NCI-H187 (cell line): Measurements from ENCODE around the gene RASGRF1.
"Not testable (repeated sequence)": the region's sequence is repeated elsewhere in the genome, so short reads cannot be mapped to it uniquely, and the experiment has no call there.

Experiments
- DNase-seq, 2 experiments: peaks; one replicate each; lab custom pipeline; 2025; lab: John Stamatoyannopoulos, UW

RASGRF1 gene

GRCh38 chr15:78931439-78932257 is 158.9 kb downstream of the RASGRF1 start:
- DNase-seq, result no peak

GRCh38 chr15:78930577-78931388 is 159.8 kb downstream of the RASGRF1 start:
- no peak for DNase-seq

GRCh38 chr15:78929536-78930264 is 160.9 kb downstream of the RASGRF1 start:
- no peak for DNase-seq

- no peak for DNase-seq
Measured at GRCh38 chr15:78928616-78929093, 161.9 kb downstream of the RASGRF1 start.

GRCh38 chr15:78928176-78928575 is 162.4 kb downstream of the RASGRF1 start:
- not testable (repeated sequence) for DNase-seq

- no peak for DNase-seq
Measured at GRCh38 chr15:78927077-78927790, 163.3 kb downstream of the RASGRF1 start.

- no peak for DNase-seq
Measured at GRCh38 chr15:78925956-78926743, 164.4 kb downstream of the RASGRF1 start.

GRCh38 chr15:78925076-78925624 is 165.4 kb downstream of the RASGRF1 start:
- DNase-seq, result no peak

- no peak for DNase-seq
Measured at GRCh38 chr15:78923480-78924360, 166.9 kb downstream of the RASGRF1 start.

GRCh38 chr15:78923015-78923414 is 167.6 kb downstream of the RASGRF1 start:
- no peak for DNase-seq

GRCh38 chr15:78922527-78922926 is 168.1 kb downstream of the RASGRF1 start:
- no peak for DNase-seq

GRCh38 chr15:78921940-78922339 is 168.6 kb downstream of the RASGRF1 start:
- DNase-seq, result no peak

- DNase-seq, result no peak
Measured at GRCh38 chr15:78921517-78921916, 169.1 kb downstream of the RASGRF1 start.

- DNase-seq, result no peak
Measured at GRCh38 chr15:78917888-78918287, 172.7 kb downstream of the RASGRF1 start.

GRCh38 chr15:78916088-78916487 is 174.5 kb downstream of the RASGRF1 start:
- no peak for DNase-seq

- DNase-seq, result peak in 1 of 2 experiments; percentile 1
Measured at GRCh38 chr15:78915341-78916087, 175.1 kb downstream of the RASGRF1 start.

GRCh38 chr15:78914027-78914764 is 176.4 kb downstream of the RASGRF1 start:
- no peak for DNase-seq

GRCh38 chr15:78913012-78913411 is 177.6 kb downstream of the RASGRF1 start:
- no peak for DNase-seq
